Activated effector memory CD4-positive, alpha-beta T cell treated with anti-CD3 and anti-CD28 coated beads, Interleukin-2, amount 50 U/mL, for 16 hours (primary cell): ENCODE data around the gene MYO1E.
"Not testable (repeated sequence)": the region's sequence is repeated elsewhere in the genome, so short reads cannot be mapped to it uniquely, and the experiment has no call there.

ENCODE experiments used
- DNase-seq: peaks from one replicate; pipeline ENCODE4 v3.0.0-alpha.2; 2020

Gene MYO1E

GRCh38 chr15:59157840-59158700 is 214.6 kb downstream of the MYO1E start:
- no peak for DNase-seq

GRCh38 chr15:59157396-59157795 is 215.3 kb downstream of the MYO1E start:
- DNase-seq = no peak

GRCh38 chr15:59155431-59155830 is 217.2 kb downstream of the MYO1E start:
- no peak for DNase-seq

GRCh38 chr15:59154243-59154642 is 218.4 kb downstream of the MYO1E start:
- DNase-seq = no peak

- no peak for DNase-seq
Measured at GRCh38 chr15:59153466-59153865, 219.2 kb downstream of the MYO1E start.

GRCh38 chr15:59152694-59153450 is 219.8 kb downstream of the MYO1E start:
- DNase-seq = no peak

- no peak for DNase-seq
Measured at GRCh38 chr15:59150185-59150584, 222.5 kb downstream of the MYO1E start.

GRCh38 chr15:59148153-59148833 is 224.4 kb downstream of the MYO1E start:
- DNase-seq = no peak

- no peak for DNase-seq
Measured at GRCh38 chr15:59147666-59148065, 225.0 kb downstream of the MYO1E start.

GRCh38 chr15:59144594-59144993 is 228.1 kb downstream of the MYO1E start:
- DNase-seq = not testable (repeated sequence)

- no peak for DNase-seq
Measured at GRCh38 chr15:59143281-59143680, 229.4 kb downstream of the MYO1E start.

- DNase-seq = no peak
Measured at GRCh38 chr15:59140422-59141226, 232.0 kb downstream of the MYO1E start.

GRCh38 chr15:59138243-59138642 is 234.4 kb downstream of the MYO1E start:
- DNase-seq = peak; percentile 86

GRCh38 chr15:59137566-59137965 is 235.1 kb downstream of the MYO1E start:
- DNase-seq = no peak

GRCh38 chr15:59133929-59134427 is 238.7 kb downstream of the MYO1E start:
- no peak for DNase-seq

GRCh38 chr15:59131969-59132562 is 240.6 kb downstream of the MYO1E start:
- no peak for DNase-seq

GRCh38 chr15:59131456-59131855 is 241.2 kb downstream of the MYO1E start:
- DNase-seq = no peak

GRCh38 chr15:59127255-59127654 is 245.4 kb downstream of the MYO1E start:
- DNase-seq = not testable (repeated sequence)

GRCh38 chr15:59125683-59126082 is 247.0 kb downstream of the MYO1E start:
- not testable (repeated sequence) for DNase-seq

GRCh38 chr15:59124261-59124660 is 248.4 kb downstream of the MYO1E start:
- no peak for DNase-seq

- no peak for DNase-seq
Measured at GRCh38 chr15:59120937-59121336, 251.7 kb downstream of the MYO1E start.

GRCh38 chr15:59119625-59120024 is 253.0 kb downstream of the MYO1E start:
- no peak for DNase-seq
